HG02571 (cell line): ENCODE data around the gene KMT5B.

ENCODE experiments used
- ATAC-seq: cut with Tn5 transposase; IDR thresholded peaks from one replicate; pipeline ENCODE4 v1.9.1; 2021; ENCODE audit warnings: mild to moderate bottlenecking, moderate library complexity; ENCODE audit not compliant: unreplicated experiment

KMT5B gene

DNA sequence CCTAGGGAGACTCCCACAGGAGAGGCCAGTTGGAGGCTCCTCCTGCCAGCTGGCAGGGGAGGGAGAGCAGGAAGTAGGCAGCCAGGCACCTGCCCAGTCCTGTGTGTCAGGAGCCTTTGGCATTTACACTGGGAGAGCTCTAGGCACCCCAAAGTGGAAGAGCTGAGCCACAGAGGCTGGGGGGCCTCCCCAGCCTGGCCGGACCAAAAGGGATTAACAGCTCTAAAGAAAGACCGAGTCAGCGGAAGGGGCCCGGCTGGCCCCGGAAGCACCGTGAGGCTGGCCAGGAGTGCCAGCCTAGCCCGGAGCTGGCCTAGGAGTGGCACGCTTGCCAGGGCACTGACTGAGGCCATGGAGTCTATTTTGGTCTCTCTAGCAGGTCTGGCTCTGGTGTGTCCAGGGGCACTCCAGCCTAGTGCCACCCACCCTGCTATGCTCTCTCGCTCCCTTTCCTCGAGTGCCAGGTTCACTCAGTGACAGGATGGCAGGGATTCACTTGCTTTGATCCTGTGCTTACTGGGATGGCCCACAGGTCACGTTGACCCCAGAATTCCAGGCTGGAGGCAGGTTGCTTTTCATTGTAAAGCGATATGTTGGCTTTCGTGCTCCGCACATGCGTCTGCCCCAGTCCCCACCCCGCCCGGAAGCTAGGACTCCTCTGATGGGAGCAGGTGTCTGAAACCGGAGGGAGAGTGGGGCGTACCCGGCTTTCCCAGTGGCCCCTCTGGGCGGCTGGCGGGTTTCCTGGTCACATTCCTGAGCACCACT lies 3.3 kb upstream of the KMT5B start:
- no peak for ATAC-seq

DNA sequence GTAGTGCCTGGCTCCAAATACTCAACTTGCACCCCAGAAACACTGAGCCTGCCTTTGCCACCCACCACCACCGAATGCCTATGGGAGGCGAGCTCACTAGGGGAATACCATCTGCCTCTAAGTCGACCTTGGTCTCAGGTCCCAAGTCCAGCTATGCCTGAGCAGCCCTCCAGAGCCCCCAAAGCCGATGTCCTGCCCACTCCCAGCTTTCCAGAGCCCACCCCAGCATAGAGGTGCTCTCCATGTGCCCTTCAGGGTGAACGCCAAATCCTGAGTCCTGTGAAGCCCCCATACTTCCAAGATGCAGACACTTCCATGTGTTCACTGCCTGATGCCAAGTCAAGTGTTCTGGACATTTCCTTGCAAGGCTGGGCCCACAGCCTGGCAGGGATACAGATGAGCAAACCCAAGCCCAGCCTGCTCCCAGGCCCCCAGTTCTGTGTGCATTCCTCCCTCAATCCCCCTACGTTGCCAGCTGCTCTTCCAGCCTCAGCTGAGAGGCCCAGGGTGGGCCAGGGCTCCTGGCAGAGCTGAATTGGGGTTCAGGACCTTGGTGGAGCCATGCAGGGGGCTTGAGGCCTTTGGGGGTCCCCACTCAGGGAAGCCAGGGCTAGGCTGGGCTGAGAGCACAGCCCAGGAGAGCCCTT lies 2.6 kb upstream of the KMT5B start:
- no peak for ATAC-seq

DNA sequence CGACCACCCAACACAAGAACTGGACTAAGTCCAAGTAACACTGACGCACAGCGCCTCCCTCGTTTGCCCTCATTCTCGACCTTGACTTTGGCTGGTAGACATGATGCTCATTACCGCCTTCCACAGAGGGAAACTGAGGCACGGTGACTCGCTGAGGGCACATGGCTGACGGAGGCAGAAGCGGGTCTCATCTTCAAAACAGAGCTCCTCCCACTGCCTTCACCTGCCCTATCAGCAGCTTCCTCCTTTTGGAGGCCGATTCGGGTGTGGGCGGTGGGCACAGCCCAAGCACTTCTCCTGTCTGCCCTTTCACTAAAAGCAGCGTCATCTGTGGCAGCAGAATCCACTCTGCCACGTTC lies 2.0 kb upstream of the KMT5B start:
- no peak for ATAC-seq

DNA sequence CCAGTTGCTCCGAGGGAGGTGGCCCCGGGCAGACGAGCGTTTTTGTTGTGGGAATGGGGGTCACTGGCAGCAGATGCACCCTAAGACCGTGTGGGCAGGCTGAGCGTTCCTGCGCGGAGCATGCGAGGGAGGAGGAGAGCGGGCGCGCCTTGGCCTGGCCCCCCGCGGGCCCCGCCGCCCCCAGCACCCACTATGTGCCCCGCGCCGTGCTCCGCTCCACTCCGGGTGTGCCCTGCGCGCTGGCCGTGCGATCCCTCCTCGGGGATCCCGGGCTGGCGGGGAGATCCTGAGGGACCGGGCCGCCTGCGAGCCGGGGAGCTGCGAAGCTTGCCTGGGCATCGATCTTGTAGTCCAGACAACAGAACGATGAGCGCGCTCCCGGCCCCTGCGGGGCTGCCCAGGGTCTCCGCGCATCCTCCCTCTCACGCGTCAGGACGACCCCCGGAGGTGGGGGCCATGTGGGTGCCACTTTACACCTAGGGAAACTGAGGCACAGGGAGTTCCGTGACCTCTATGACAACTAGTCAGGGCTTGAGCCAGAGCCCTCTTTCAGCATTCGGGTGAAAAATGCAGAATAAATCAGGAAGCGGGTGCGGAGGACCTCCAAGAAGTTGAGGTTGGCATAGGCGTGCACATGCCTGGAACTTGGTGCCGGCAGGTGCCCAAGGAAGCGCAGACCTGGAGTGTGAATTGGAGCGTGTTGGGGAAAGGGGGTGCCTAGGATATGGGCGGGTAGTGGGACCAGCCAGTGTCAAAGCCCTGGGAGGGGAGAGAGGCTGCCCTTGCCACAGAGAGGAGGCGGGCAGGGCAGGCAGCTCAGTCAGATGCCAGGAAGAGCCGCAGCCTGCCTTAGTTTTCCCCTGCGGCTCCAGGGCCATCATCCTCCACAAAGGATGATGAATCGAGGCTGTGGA lies 1.3 kb upstream of the KMT5B start:
- no peak for ATAC-seq

DNA sequence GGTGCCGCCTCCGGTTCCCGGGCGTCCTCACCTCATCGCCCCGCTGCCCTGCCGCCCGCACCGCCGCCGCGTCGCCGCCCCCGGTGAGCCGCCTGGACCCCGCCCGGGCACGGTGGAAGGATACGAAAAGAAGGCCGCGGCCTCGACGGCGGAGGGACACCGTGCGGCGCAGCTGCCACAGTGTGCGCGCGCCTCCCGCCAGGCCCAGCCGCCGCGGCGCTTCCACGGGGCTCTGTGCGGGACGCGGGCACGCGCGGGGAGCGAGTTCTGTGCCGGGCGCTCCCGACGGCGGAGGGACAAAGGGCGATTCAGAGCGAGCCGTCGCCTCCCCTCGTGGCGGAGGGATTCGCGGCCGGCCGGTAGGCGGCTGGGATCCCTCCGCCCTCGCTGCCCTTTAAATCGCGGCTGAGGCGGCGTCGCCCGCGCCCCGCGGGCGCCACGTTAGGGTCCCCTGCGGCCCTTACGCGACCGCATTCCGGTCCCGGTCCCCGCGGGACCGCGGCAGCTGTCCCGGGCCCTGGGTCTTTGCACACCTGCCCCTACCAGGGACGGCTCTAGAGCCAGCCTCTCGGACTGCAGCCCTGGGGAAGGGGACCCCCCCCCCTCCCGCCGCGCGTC lies 568 bp upstream of the KMT5B start:
- peak; percentile 47 for ATAC-seq

DNA sequence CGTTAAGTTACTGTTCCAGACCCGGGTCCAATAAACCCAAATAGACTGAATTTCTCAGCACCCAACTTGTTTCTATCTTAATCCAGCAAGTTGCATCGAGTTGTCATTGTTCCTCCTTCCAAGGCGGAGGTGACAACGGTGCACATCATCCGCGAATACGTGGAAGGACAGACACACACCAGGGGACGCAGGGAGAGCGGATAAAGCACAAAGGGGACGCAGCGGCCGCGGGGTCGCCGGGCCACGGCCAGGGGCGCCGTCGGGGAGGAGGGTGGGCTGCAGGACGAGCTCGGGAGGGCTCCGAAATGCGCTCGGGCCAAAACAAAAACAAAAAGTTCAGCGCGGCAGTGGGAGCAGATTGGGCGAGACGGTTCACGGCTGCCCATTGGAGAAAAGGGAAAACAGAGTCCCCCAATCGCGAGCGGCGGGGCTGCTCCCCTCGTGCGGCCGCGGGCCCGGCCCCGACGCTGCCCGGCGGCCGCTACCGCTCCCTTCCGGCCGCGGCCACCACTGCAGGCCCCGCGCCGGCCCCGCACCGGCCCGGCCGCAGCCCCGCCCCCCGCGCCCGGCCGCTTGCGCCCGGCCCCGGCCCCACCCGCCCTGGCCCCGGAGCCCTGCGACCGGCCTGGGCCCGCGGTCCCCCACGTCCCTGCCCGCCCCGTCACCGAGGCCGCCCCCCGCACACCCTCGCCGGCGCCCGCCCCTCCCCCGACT lies 518 bp downstream of the KMT5B start:
- ATAC-seq = no peak

DNA sequence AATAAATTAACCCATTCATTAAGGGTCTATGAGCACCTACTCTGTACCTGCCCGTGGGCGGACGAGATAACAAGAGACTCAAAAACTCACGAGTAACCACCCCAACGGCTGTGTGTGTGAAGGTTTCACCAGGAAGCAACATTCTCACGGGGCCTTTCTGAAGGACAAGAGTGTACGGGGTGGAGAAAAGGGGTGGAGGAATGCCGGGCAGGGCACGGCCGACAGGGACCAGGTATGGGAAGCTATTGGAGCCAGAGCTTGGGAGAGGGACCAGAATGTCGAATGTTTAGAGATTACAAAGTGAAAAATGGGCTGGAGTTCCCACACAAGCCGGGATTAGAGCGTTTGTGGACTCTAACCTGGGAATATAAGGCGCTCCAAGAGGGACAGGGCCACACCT lies 1.6 kb downstream of the KMT5B start:
- no peak for ATAC-seq

DNA sequence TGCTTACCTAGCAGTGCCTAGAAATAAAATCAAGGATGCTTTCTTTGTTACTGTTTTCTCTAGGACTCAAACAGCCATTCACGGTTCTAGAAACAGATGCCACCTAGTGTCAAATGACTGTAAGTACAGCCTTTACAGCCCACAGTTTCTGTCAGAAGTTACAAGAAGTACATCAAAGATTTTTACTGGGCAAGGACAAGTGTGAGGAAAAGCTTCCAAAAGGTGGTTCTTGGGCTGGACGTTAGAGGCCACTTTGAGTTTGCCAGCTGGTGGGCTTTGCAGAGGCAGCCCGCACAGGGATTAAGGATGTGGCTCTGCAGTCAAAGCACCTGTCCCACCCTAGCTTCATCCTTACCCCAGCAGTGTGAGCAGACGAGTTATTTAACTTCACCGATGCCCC lies 6.9 kb downstream of the KMT5B start:
- no peak for ATAC-seq

DNA sequence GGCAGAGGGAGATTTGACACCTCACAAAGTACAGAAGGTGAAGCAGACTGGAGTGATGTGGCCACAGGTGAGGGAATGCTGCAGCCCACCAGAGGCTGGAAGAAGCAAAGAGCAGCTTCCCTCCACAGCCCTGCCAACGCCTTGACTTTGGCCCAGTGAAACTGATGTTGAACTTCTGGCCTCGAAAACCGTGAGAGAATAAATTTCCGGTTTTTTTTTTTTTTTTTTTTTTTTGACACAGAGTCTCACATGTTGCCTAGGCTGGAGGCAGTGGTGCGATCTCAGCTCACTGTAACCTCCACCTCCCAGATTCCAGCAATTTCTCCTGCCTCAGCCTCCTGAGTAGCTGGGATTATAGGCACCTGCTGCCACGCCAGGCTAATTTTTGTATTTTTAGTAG lies 8.7 kb downstream of the KMT5B start:
- ATAC-seq = no peak

DNA sequence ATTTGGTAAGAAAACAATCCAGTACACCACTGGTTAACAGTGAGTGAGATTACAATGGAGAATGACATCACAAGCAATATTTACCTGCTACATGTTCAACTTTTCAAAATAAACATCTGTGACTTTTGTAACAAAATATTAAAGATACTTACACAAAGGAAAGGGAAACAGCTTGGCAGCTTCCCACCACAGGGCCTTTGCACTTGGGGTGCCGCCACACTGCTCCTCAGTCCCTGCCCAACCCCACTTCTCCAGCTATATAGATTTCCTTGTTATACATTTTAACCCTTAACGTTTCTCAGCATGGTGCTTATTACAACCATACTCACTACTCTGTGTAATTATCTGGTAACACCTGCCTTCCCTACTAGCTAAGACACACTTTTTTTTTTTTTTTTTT lies 10.9 kb downstream of the KMT5B start:
- no peak for ATAC-seq

DNA sequence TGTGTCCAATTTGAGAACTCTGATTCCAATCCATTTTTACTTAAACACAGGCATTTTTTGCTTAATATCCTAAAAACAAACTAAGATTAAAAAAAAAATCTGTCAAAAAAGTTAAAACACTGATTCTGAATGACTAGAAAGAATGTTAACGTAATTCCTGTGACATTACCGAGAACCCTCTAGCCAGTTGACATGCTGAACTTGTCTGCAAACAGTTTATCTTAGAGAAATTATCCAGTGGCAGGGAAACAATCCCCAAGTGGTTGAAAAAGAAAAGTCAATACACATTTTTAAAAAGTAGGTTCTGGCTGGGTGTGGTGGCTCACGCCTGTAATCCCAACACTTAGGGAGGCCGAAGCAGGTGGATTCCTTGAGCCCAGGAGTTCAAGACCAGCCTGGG lies 11.6 kb downstream of the KMT5B start:
- ATAC-seq = no peak

DNA sequence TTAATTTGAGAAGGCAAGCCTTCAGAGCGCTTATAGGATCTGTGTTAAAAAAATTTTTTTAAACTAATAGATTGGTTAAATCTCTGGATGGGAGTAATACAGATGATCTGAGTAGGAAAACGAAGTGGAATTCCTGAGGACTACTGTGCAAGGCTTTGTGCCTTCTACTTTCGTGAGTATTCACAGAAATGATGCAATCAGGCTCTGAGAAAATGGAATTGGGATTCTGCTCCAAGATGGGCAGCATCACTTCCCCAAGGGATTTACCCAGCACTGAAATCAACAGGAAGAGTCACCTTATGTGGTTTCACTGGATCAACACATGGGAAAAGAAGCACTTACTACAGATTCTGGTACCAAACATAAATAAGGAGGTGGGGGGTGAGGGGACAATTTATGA lies 12.5 kb downstream of the KMT5B start:
- no peak for ATAC-seq

DNA sequence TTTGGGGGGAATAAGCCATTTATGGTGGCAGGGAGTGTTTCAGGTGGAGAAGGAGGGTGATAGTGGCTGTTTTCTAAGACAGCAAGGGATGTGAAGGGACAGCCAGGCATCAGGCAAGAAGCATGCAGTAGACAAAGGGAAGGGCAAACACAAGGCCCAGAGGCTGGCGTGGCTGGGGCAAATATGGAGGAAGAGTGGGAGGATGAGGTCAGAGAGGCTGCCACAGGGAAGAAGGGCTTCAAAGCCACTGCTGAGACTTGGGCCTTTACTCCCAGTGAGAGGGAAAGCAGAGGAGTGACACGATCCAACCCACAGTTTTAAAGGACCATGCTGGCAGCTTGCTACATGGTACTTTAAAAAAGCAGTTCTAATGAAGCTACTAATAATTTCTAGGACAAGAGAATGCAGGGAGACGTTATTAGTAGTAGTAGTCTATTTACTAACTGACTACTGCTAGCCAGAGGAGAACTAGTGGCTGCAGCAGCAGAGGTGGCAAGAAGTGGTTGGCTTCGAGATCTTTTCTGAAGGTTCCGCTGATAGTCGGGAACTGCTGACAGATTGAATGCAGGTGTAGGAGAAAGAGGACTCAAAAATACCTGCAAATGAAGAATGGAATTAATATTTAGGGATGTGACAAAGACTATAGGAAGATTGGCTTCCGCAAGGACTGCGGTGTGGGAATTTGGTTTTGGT lies 13.7 kb downstream of the KMT5B start:
- no peak for ATAC-seq

DNA sequence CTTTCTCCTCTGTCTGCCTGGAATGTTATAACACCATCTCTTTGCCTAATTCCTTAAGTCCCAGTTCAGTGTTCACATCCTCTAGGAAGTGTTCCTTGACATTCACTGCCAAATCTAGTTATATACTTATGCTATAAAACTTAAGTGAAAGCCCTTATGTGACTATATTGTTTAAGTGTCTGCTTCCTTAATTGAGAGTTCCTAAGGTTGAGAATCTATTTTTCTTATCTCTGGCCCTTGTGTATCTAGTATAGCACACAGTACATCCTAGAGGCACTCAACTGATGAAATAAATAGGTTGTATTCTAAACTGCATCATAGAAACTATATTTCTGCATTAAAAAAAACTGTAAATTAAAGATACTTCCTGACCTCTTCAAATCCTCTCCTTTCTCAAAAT lies 16.9 kb downstream of the KMT5B start:
- no peak for ATAC-seq

DNA sequence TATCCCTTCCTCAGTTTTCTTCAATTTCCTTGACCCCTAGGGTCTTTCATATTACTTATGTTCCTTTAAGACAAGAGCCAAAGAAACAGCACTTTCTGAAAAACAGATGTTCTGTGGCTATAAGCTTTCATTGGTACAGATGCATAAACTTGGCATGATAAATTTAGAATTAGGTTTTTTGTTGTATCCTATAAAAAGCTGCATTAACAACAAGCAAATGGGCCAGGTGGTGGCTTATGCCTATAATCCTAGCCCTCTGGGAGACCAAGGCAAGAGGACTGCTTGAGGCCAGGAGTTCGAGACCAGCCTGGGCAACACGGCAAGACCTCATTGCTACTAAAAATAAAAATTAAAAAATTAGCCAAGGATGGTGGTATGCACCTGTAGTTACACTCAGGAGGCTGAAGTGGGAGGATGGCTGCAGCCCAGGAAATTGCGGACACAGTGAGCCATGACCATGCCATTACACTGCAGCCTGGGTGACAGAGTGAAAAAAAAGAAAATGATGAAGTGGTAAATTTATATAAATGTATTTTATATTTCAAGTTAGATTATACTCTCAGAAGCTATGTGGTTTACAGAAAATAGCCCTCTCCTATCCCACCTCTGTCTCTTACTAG lies 18.3 kb downstream of the KMT5B start:
- no peak for ATAC-seq

DNA sequence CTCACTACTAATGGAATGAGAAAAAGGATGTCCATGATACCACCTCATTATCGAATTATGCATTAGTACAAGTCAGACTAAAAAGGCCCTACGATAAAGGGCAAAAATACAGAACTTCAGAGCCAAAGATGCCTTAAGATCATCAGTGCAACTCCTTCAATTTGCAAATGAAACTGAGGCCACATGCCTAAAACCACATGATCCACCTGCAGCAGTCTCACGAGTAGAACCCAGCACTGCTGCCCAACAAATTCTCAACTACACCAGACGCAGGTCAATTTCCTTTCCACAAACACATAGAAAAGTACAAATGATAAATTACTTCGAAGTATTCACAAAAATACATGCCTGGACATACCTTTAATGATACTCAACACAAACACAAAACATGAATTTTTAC lies 20.1 kb downstream of the KMT5B start:
- no peak for ATAC-seq

DNA sequence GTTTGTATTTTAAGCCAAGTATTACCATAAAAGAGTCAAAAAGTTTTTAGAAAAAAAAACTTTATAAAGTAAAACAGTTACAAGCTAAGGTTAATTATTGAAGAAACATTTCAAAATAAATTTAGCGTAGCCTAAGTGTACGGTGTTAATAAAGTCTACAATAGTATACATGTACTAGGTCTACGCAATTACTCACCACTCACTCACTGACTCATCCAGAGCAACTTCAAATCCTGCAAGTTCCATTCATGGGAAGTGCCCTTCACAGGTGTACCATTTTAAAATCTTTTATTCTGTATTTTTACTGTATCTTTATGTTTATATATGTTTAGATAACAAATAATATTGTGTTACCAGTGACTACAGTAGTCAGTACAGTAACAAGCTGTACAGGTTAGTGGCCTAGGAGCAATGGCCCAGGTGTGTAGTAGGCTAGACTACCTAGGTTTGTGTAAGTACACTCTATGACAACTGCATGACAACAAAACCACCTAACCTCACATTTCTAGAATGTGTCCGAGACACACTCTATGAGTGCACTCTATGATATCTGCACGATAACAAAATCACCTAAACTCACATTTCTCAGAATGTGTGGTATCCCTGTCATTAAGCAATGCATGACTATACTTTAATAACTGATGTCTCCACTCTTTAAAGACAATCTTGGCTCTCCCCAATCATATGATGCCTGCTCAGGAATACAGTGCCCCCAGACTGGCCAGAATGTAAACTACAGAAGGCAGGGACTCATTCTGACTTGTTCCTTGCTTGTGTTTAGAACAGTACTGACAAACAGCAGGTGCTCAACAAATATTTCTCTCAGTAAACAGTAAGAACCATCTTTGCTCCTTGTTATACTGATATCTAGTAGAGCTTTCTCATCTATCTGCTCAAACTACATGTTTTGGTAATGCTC lies 21.2 kb downstream of the KMT5B start:
- no peak for ATAC-seq

DNA sequence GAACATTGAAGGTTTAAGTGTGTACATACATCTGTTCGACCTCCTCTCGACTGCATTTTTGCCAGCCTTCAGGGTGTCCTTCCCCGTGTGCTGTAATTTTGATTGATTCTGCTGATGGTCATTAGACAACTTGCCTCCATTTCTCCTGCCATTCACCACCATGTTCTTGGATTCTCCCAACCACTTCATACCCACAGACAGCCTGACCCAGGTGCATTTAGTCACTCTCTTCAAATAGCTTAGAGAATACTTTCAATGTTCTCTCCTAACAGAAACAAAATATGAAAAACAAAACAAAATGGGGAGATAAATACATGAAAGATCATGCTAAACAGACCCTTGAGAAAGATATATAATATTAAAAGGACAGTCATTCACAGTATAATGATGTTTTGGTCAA lies 23.2 kb downstream of the KMT5B start:
- ATAC-seq = no peak

DNA sequence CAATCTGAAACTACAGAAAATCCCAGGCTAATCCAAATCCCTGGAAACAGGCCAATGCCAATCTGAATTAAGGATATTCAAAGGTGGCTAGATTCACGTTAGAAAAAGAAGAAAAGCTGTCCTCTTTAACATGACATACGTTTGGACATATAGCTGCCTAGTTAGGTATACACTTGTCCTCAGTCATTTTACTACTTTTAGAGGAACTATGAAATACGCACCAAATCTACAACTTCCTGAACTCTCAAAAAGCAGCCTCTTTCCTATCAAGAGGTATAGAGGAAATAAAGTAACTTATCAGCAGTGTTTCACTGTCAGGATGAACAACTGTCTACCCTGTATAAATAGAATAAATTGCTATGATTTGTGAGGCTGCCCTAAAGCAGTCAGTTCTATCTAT lies 24.0 kb downstream of the KMT5B start:
- no peak for ATAC-seq
